Hepatocyte (in vitro differentiated cells): ENCODE data around the gene MAP3K20. TPM values are rescaled to one million over a fixed set of nuclear protein-coding genes. Genes with fewer than 3 reads are reported as not detected.

Source experiments
- DNase-seq: peaks from one replicate; pipeline ENCODE4 v3.0.0-alpha.2; 2016; ENCODE audit warnings: low spot score
- H2AFZ ChIP-seq: fragments of 200-600 bp; sonication (generic); 2 replicates; pipeline ENCODE4 v1.6.0; 2016; ENCODE audit warnings: antibody characterized with exemption, mild to moderate bottlenecking
- H3K27ac ChIP-seq: fragments of 200-600 bp; sonication (generic); 2 replicates; pipeline ENCODE4 v1.5.1; 2016; ENCODE audit warnings: mild to moderate bottlenecking
- H3K27me3 ChIP-seq: fragments of 200-600 bp; sonication (generic); 2 replicates; pipeline ENCODE4 v1.6.1; 2016
- H3K36me3 ChIP-seq: fragments of 200-600 bp; sonication (generic); replicated peaks from 2 replicates; pipeline ENCODE4 v1.5.1; 2016; ENCODE audit warnings: low read depth; ENCODE audit not compliant: insufficient read depth
- H3K4me1 ChIP-seq: fragments of 200-600 bp; sonication (generic); 2 replicates; pipeline ENCODE4 v1.5.1; 2016; ENCODE audit warnings: mild to moderate bottlenecking, moderate library complexity; ENCODE audit not compliant: insufficient read depth
- H3K4me2 ChIP-seq: fragments of 200-600 bp; sonication (generic); 2 replicates; pipeline ENCODE4 v1.6.0; 2016
- H3K4me3 ChIP-seq: fragments of 200-600 bp; sonication (generic); 2 replicates; pipeline ENCODE4 v1.5.1; 2016; ENCODE audit warnings: mild to moderate bottlenecking
- H3K79me2 ChIP-seq: fragments of 200-600 bp; sonication (generic); 2 replicates; pipeline ENCODE4 v1.6.0; 2017; ENCODE audit warnings: mild to moderate bottlenecking
- H3K9me2 ChIP-seq: fragments of 200-600 bp; sonication (generic); replicated peaks from 2 replicates; pipeline ENCODE4 v1.6.0; 2017; ENCODE audit warnings: mild to moderate bottlenecking; ENCODE audit not compliant: insufficient read depth
- H3K9me3 ChIP-seq: fragments of 200-600 bp; sonication (generic); 2 replicates; pipeline ENCODE4 v1.5.1; 2016; ENCODE audit warnings: low read depth, mild to moderate bottlenecking
- H4K20me1 ChIP-seq: fragments of 200-600 bp; sonication (generic); 2 replicates; pipeline ENCODE4 v1.6.0; 2016; ENCODE audit warnings: mild to moderate bottlenecking; ENCODE audit not compliant: insufficient read depth, poor library complexity, severe bottlenecking
- EZH2 ChIP-seq: fragments of 200-600 bp; sonication (generic); IDR thresholded peaks from 2 replicates; pipeline ENCODE4 v1.6.1; 2016; ENCODE audit warnings: antibody characterized with exemption, mild to moderate bottlenecking, borderline replicate concordance
- EZH2phosphoT487 ChIP-seq: fragments of 200-600 bp; sonication (generic); IDR thresholded peaks from one replicate; pipeline ENCODE4 v1.6.1; 2018; ENCODE audit warnings: antibody characterized with exemption, mild to moderate bottlenecking, low read depth, moderate library complexity; ENCODE audit not compliant: unreplicated experiment, severe bottlenecking
- WGBS: methylation state at CpG from one replicate; pipeline ENCODE4 v1.1.6; 2016; ENCODE audit warnings: low lambda C conversion rate; ENCODE audit errors: missing lambda C conversion rate; 5-methylcytosine and 5-hydroxymethylcytosine counted together
- polyA plus RNA-seq: library from polyadenylated mRNA; unstranded; fragments of >200 nt; fragmentation: Nextera tagmentation; extraction: Ambion mirVana; gene quantifications from 2 replicates; pipeline ENCODE4 v1.2.1, GENCODE V29; 2016
- total RNA-seq: library from RNA; depleted of rRNA; stranded (reverse); fragments of >200 nt; gene quantifications from 2 replicates; pipeline ENCODE4 v1.2.3, GENCODE V29; 2014
- TF ChIP-seq, protein P1 (sequence below): fragments of 200-600 bp; sonication (generic); IDR thresholded peaks from 2 replicates; pipeline ENCODE4 v1.5.1; 2016; ENCODE audit warnings: antibody characterized with exemption, mild to moderate bottlenecking; ENCODE audit not compliant: poor library complexity

Gene MAP3K20
- total and polyA plus RNA-seq, 2 experiments from 2014 or later, result 16.5 to 23.3 TPM

DNA sequence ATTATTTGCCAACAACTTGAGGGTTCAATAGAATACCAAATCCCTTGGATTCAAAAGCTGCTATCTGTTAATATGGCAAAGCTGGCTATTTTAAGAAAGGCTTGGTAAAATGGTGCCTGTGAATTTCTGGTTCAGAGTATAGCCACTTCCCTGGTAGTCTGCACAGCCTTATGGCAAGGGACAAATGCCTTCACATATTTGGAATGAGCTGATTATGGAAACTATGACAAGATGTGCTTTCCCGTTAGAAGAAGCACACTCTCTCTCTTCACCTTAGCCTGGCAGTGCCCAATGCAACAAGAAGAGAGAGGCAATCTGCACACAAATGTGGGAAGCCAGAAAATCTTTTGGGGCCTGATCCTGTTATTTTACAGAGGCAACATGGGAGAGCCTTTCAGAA is 47.5 kb upstream of the MAP3K20 start:
- H2AFZ ChIP-seq, result no peak overlapping the region
- 55% methylated on average over 1 of the region's 1 CpG for WGBS
- peak overlapping the region; percentile 0 for H3K4me2 ChIP-seq
- no peaks in the 10 kb centered on the region for H3K27me3 ChIP-seq
- no peaks in the 10 kb centered on the region for H3K9me2 ChIP-seq
- no peaks in the 10 kb centered on the region for H3K36me3 ChIP-seq
- no peaks in the 10 kb centered on the region for H4K20me1 ChIP-seq
- H3K79me2 ChIP-seq, result no peaks in the 10 kb centered on the region
- H3K27ac ChIP-seq, result peak overlapping the region; percentile 70
- no peak overlapping the region for H3K4me3 ChIP-seq
- peaks cover 14% of the 10 kb centered on the region for H3K4me1 ChIP-seq
- no peak for TF ChIP-seq EZH2phosphoT487
- no peak for TF ChIP-seq EZH2
- no peak for DNase-seq
- H3K9me3 ChIP-seq, result no peaks in the 10 kb centered on the region

DNA sequence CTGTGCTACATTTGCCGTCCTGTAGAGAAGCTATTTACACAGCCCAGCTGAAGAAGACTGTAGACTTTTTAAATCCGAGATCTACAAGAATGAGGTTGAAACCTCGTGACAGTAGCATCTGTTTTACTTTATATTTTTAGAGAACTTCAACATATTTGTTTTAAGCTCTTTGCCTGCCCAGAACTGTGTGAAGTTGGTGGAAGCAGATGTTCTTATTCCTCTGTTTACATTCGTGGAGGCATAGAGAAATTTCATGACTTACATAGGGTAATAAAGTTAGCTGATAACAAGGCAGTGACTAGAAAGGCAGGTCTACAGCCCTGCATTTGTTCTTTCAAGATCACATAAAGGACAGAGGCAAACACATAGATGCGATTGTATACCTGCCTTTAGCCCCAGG is 47.0 kb upstream of the MAP3K20 start:
- H2AFZ ChIP-seq, result no peak overlapping the region
- 11% methylated on average over 5 of the region's 5 CpGs for WGBS
- no peak overlapping the region for H3K4me3 ChIP-seq
- TF ChIP-seq, protein P1, sequence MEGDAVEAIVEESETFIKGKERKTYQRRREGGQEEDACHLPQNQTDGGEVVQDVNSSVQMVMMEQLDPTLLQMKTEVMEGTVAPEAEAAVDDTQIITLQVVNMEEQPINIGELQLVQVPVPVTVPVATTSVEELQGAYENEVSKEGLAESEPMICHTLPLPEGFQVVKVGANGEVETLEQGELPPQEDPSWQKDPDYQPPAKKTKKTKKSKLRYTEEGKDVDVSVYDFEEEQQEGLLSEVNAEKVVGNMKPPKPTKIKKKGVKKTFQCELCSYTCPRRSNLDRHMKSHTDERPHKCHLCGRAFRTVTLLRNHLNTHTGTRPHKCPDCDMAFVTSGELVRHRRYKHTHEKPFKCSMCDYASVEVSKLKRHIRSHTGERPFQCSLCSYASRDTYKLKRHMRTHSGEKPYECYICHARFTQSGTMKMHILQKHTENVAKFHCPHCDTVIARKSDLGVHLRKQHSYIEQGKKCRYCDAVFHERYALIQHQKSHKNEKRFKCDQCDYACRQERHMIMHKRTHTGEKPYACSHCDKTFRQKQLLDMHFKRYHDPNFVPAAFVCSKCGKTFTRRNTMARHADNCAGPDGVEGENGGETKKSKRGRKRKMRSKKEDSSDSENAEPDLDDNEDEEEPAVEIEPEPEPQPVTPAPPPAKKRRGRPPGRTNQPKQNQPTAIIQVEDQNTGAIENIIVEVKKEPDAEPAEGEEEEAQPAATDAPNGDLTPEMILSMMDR, result no peak
- TF ChIP-seq EZH2 (no peak), EZH2phosphoT487 (no peak)
- peaks cover 14% of the 10 kb centered on the region for H3K4me1 ChIP-seq
- peak; percentile 55 for DNase-seq
- H4K20me1 ChIP-seq, result no peaks in the 10 kb centered on the region
- peak overlapping the region; percentile 70 for H3K27ac ChIP-seq
- H3K79me2 ChIP-seq, result no peaks in the 10 kb centered on the region
- H3K9me2 ChIP-seq, result no peaks in the 10 kb centered on the region
- H3K9me3 ChIP-seq, result no peaks in the 10 kb centered on the region
- H3K27me3 ChIP-seq, result no peaks in the 10 kb centered on the region
- H3K4me2 ChIP-seq, result peak overlapping the region; percentile 0
- no peaks in the 10 kb centered on the region for H3K36me3 ChIP-seq

DNA sequence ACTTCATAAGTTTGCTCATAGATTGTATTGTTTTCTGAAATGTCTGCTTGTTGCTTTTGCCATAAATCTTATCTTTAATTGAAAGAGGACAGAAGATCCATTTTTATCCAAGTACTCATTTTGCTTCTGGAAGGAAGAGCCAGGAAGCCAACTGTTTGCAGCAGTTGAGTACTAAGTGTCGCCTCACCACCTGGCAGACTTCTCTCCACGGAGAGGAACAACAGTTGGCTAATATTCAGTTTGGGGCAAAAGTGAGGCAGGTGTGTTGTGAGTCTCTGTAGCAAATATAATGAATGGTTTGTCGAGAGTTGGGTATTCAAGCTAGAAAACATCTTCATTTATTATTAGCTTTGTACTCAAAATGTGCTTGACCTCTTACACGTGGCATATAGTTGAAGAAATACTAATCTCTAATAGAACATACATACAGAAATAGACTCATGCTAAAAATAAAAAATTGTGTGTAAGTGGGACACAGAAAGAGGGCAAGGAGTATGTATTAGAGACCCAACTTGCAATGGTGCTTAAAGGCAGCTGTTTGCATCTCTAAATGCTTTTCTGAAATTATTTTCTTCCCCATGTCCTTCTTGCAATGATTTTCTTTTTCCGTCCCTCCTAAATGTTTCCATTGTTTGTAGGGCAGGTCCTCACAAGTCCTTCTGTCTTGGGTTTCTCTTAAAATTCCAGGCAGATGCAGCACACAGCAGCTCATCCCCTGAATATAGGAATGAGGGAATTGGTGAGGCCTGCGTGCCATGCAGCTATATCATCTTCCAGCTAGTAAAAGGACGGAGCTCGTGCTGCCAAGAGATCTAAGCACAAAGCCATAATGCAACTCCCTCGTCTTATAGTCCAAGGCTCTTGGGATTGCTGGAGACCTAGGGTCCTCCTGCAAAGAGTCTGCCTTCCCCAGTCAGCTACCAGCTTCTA is 44.8 kb upstream of the MAP3K20 start:
- Histone ChIP-seq H3K9me2 (no peaks in the 10 kb centered on the region), H3K27me3 (no peaks in the 10 kb centered on the region), H3K36me3 (no peaks in the 10 kb centered on the region), H3K27ac (no peak overlapping the region), H3K79me2 (no peaks in the 10 kb centered on the region), H3K4me3 (no peak overlapping the region), H4K20me1 (no peaks in the 10 kb centered on the region), H3K9me3 (no peaks in the 10 kb centered on the region), H2AFZ (no peak overlapping the region), H3K4me2 (no peak overlapping the region), H3K4me1 (peaks cover 14% of the 10 kb centered on the region)
- TF ChIP-seq EZH2, result no peak
- TF ChIP-seq, protein P1, result no peak
- whole genome bisulfite sequencing, result 80% methylated on average over 9 of the region's 9 CpGs
- no peak for DNase-seq

DNA sequence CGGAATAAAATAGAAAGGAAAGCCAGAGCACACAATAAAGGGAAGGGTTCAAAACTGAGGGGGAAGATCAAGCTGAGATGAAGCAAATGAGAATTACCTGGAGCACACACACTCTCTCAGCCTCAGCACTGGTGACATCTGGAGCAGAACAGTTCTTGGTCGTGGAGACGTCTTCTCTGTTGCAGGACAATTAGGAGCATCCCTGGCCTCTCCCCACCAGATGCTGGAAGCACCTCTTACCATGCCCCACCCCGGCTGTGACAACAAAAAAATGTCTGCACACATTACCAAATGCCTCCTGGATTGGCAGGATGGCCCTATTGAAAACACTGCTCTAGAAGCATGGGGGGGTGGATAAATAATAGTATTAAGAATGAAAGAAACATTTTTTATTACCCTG is 43.6 kb upstream of the MAP3K20 start:
- H4K20me1 ChIP-seq, result no peaks in the 10 kb centered on the region
- H3K27ac ChIP-seq, result no peak overlapping the region
- no peak overlapping the region for H3K4me2 ChIP-seq
- H3K27me3 ChIP-seq, result no peaks in the 10 kb centered on the region
- WGBS, result 90% methylated on average over 4 of the region's 4 CpGs
- H3K9me2 ChIP-seq, result no peaks in the 10 kb centered on the region
- H3K79me2 ChIP-seq, result no peaks in the 10 kb centered on the region
- H3K4me3 ChIP-seq, result no peak overlapping the region
- H3K9me3 ChIP-seq, result no peaks in the 10 kb centered on the region
- no peak overlapping the region for H2AFZ ChIP-seq
- H3K4me1 ChIP-seq, result peaks cover 15% of the 10 kb centered on the region
- TF ChIP-seq EZH2phosphoT487, result no peak
- TF ChIP-seq, protein P1, result no peak
- no peak for TF ChIP-seq EZH2
- H3K36me3 ChIP-seq, result no peaks in the 10 kb centered on the region
- no peak for DNase-seq
